A549 (cell line): ENCODE measurements around the gene PTPN22. TPM values are rescaled to one million over a fixed set of nuclear protein-coding genes. Genes with fewer than 3 reads are reported as not detected.
A peak's percentile ranks its signal among the peaks of the same experiment; 100 is the strongest.

ENCODE experiments used
- ATAC-seq, 2 experiments: fragments of 200-7000 bp in 1 of 2; fragments of >200 bp in 1 of 2; cut with Nextera tagmentation in 1 of 2; cut with Tn5 transposase in 1 of 2; 3 replicates each; pipeline versions ENCODE4 v1.8.0 to v1.9.1; 2018 to 2020; ENCODE audit warnings: mild to moderate bottlenecking in 1 of 2, moderate library complexity in 1 of 2
- CTCF ChIA-PET: fragments of 300-600 bp; sonication (Branson Sonifier 250); formaldehyde crosslinking; extraction: SDS; loops from one replicate; lab custom pipeline; 2021; ENCODE audit warnings: antibody characterized with exemption, inconsistent platforms; lab: Yijun Ruan, JAX
- POLR2A ChIA-PET: fragments of 350-600 bp; formaldehyde crosslinking; extraction: SDS; loops from one replicate; lab custom pipeline; 2021; ENCODE audit warnings: antibody characterized with exemption, inconsistent platforms; lab: Yijun Ruan, JAX
- DNase-seq, 2 experiments: peaks; one replicate each; pipeline versions ENCODE4 v3.0.0 to v3.0.0-alpha.2; 2011 to 2016; ENCODE audit warnings: low read depth in 1 of 2, low spot score in 1 of 2
- FAIRE-seq: peaks from 2 replicates; lab custom pipeline; 2011; peaks lifted over from hg19 to GRCh38; lab: Jason Lieb, UNC
- H3K27ac ChIP-seq, 2 experiments: fragments of >200 bp; sonication (Bioruptor Twin); formaldehyde crosslinking; 3 replicates each; pipeline ENCODE4 v1.5.1; 2016 to 2017
- H3K4me1 ChIP-seq: fragments of >200 bp; sonication (Bioruptor Twin); formaldehyde crosslinking; 3 replicates; pipeline ENCODE4 v1.6.1; 2016
- H3K4me2 ChIP-seq: fragments of >200 bp; sonication (Bioruptor Twin); formaldehyde crosslinking; 3 replicates; pipeline ENCODE4 v1.6.1; 2016
- H3K4me3 ChIP-seq: fragments of >200 bp; sonication (Bioruptor Twin); formaldehyde crosslinking; 3 replicates; pipeline ENCODE4 v1.5.1; 2016
- H3K9me3 ChIP-seq: fragments of >200 bp; sonication (Bioruptor Twin); formaldehyde crosslinking; 3 replicates; pipeline ENCODE4 v1.6.1; 2016
- CBX8 ChIP-seq: fragments of 200-600 bp; sonication (generic); IDR thresholded peaks from 2 replicates; pipeline ENCODE4 v1.6.1; 2016
- CEBPB ChIP-seq, 2 experiments: fragments of >200 bp in 1 of 2; sonication (Bioruptor Twin) in 1 of 2; formaldehyde crosslinking in 1 of 2; IDR thresholded peaks; 2 replicates each; pipeline ENCODE4 v1.6.1; 2012 to 2016
- CHD2 ChIP-seq: fragments of 150-350 bp; IDR thresholded peaks from 2 replicates; pipeline ENCODE4 v1.6.1; 2014; ENCODE audit warnings: low read length; ENCODE audit not compliant: partially characterized antibody
- EHF ChIP-seq: fragments of 250-450 bp; sonication (Bioruptor Pico); IDR thresholded peaks from 2 replicates; pipeline ENCODE4 v1.5.0; 2020; ENCODE audit warnings: mild to moderate bottlenecking
- EP300 ChIP-seq, 2 experiments: fragments of >200 bp; sonication (Bioruptor Twin); formaldehyde crosslinking; IDR thresholded peaks; 2 replicates in 1 of 2; 3 replicates in 1 of 2; pipeline ENCODE4 v1.6.1; 2016 to 2017
- FOSL2 ChIP-seq, 2 experiments: fragments of 450-650 bp in 1 of 2; fragments of >200 bp in 1 of 2; sonication (Bioruptor Twin) in 1 of 2; formaldehyde crosslinking; IDR thresholded peaks; 2 replicates each; pipeline versions ENCODE4 v1.5.0 to v1.6.1; 2016 to 2020; ENCODE audit warnings: mild to moderate bottlenecking in 1 of 2, moderate library complexity in 1 of 2
- GATA3 ChIP-seq: IDR thresholded peaks from 2 replicates; pipeline ENCODE4 v1.6.1; 2012; ENCODE audit warnings: borderline replicate concordance
- HDAC2 ChIP-seq: fragments of 200-600 bp; sonication (generic); IDR thresholded peaks from 2 replicates; pipeline ENCODE4 v1.6.1; 2016
- HOXB13 ChIP-seq: fragments of 250-450 bp; sonication (Bioruptor Pico); IDR thresholded peaks from 2 replicates; pipeline ENCODE4 v1.5.0; 2020; ENCODE audit warnings: low read depth, mild to moderate bottlenecking, moderate library complexity
- JUN ChIP-seq, 2 experiments: fragments of >200 bp; sonication (Bioruptor Twin); formaldehyde crosslinking; IDR thresholded peaks; 2 replicates in 1 of 2; 3 replicates in 1 of 2; pipeline ENCODE4 v1.6.1; 2016 to 2017
- JUNB ChIP-seq: fragments of >200 bp; sonication (Bioruptor Twin); formaldehyde crosslinking; IDR thresholded peaks from 2 replicates; pipeline ENCODE4 v1.6.1; 2016
- MYC ChIP-seq: IDR thresholded peaks from 2 replicates; pipeline ENCODE4 v1.6.1; 2012; ENCODE audit warnings: mild to moderate bottlenecking, inconsistent platforms, low read length, improper control_type of control experiment, borderline replicate concordance
- NFE2L2 ChIP-seq: fragments of 150-350 bp; conservative IDR thresholded peaks from 2 replicates; pipeline ENCODE4 v1.6.1; 2014; ENCODE audit warnings: low read length
- PHF8 ChIP-seq: fragments of 200-600 bp; sonication (generic); IDR thresholded peaks from 2 replicates; pipeline ENCODE4 v1.6.1; 2016; ENCODE audit warnings: low read depth, mild to moderate bottlenecking, antibody characterized with exemption, moderate library complexity, borderline replicate concordance
- POLR2A ChIP-seq: IDR thresholded peaks from 2 replicates; pipeline ENCODE4 v1.6.1; 2012; ENCODE audit warnings: mild to moderate bottlenecking, low read length
- POLR2AphosphoS2 ChIP-seq: conservative IDR thresholded peaks from 2 replicates; pipeline ENCODE4 v1.6.1; 2012; ENCODE audit warnings: low read length, improper control_type of control experiment, inconsistent platforms
- RAD21 ChIP-seq, 2 experiments: fragments of >200 bp in 1 of 2; sonication (Bioruptor Twin) in 1 of 2; formaldehyde crosslinking in 1 of 2; IDR thresholded peaks in 1 of 2; conservative IDR thresholded peaks in 1 of 2; 2 replicates in 1 of 2; 3 replicates in 1 of 2; pipeline ENCODE4 v1.6.1; 2012 to 2018; ENCODE audit warnings: inconsistent platforms in 1 of 2
- RFX5 ChIP-seq: fragments of 450-650 bp; IDR thresholded peaks from 2 replicates; pipeline ENCODE4 v1.7.1; 2014; ENCODE audit warnings: antibody characterized with exemption, mild to moderate bottlenecking, moderate library complexity
- TFCP2L1 ChIP-seq: fragments of 250-450 bp; sonication (Bioruptor Pico); IDR thresholded peaks from 2 replicates; pipeline ENCODE4 v1.5.0; 2021; ENCODE audit warnings: mild to moderate bottlenecking
- TP53 ChIP-seq: fragments of 250-450 bp; sonication (Bioruptor Pico); IDR thresholded peaks from 2 replicates; pipeline ENCODE4 v1.5.0; 2021; ENCODE audit warnings: mild to moderate bottlenecking, moderate library complexity
- ZFP36 ChIP-seq: fragments of 450-650 bp; IDR thresholded peaks from 2 replicates; pipeline ENCODE4 v1.6.1; 2014; ENCODE audit warnings: borderline replicate concordance; ENCODE audit not compliant: partially characterized antibody
- ZSCAN20 ChIP-seq: fragments of 250-450 bp; sonication (Bioruptor Pico); IDR thresholded peaks from 2 replicates; pipeline ENCODE4 v1.8.0; 2022; ENCODE audit warnings: mild to moderate bottlenecking, moderate library complexity
- WGBS: methylation state at CpG from one replicate; pipeline ENCODE4 v1.1.6; 2017; ENCODE audit errors: missing lambda C conversion rate; 5-methylcytosine and 5-hydroxymethylcytosine counted together
- polyA plus RNA-seq, 4 experiments: library from polyadenylated mRNA; depleted of rRNA in 3 of 4; stranded (reverse); fragments of >200 nt; fragmentation: RNase III in 1 of 4; extraction: RNeasy Plus Mini Kit Qiagen cat#74134 plus additional on column Dnase treatment in 1 of 4; gene quantifications; 2 replicates in 3 of 4; 3 replicates in 1 of 4; pipeline ENCODE4 v1.2.3, GENCODE V29; 2011 to 2017
- TF ChIP-seq, protein P1 (sequence below): fragments of 200-600 bp; sonication (generic); IDR thresholded peaks from 2 replicates; pipeline ENCODE4 v1.6.1; 2016; ENCODE audit warnings: antibody characterized with exemption, mild to moderate bottlenecking, moderate library complexity
- TF ChIP-seq, protein P2 (sequence below): IDR thresholded peaks from 2 replicates; pipeline ENCODE4 v1.6.1; 2012
- TF ChIP-seq, protein P3 (sequence below): IDR thresholded peaks from 2 replicates; pipeline ENCODE4 v1.6.1; 2012; ENCODE audit warnings: low read depth, borderline replicate concordance
- TF ChIP-seq, protein P4 (sequence below): fragments of 250-450 bp; sonication (Bioruptor Pico); IDR thresholded peaks from 2 replicates; pipeline ENCODE4 v1.5.0; 2020; ENCODE audit warnings: low read depth, mild to moderate bottlenecking, moderate library complexity

Gene PTPN22
- polyA plus RNA-seq, 2 of the 4 experiments (the other 2 are of a cell fraction) = not detected

DNA sequence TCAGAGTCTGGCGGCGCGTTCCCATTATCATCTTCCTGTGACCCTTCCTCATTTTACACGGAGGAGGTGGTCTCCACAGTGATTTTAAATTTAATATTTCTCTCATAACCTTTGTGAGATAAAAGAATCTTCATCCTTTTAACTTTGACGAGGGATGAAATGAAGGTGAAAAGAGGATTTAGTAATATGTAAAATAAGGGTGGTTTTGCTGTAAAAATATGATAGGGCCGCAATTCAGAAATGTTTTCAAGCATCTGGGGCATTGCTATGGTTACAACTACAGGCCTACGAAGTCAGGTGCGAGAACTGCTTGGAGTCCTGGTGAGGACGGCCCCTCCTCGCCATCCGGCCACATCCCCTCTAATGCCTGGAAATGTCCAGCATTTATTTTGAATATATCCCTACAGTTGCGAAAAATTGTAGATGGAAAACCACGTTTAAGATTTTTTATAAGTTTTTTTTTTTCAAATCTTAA, 58.8 kb downstream of the PTPN22 start:
- H3K4me3 ChIP-seq = peak overlapping the region; percentile 47
- H3K27ac ChIP-seq = peak overlapping the region; percentile 88 to 89
- H3K9me3 ChIP-seq = no peaks in the 10 kb centered on the region
- POLR2A ChIA-PET = interaction anchor here (0.8 to 1.1 kb wide), 4 partner anchors 53 to 857 kb away, joined by 3 to 8 read pairs (median 5); partner anchors contain the start of genes PHTF1 and SLC16A1
- ATAC-seq (no peak), DNase-seq (no peak), FAIRE-seq (no peak)
- TF ChIP-seq PHF8 (peak; percentile 23; the same call in 1 of the 2 replicates), HDAC2 (no peak), CEBPB (IDR thresholded peaks at IDR 0.05) (no peak), POLR2A (no peak), RFX5 (no peak), HOXB13 (no peak), TP53 (no peak), CHD2 (no peak), JUN (IDR thresholded peaks at IDR 0.05) (0 out of 5 replicates have a peak, but pooled peaks of 1 of the 2 experiments have one; percentile 3), JUNB (no peak), RAD21 (conservative IDR thresholded peaks at IDR 0.05 in 1 of 2, IDR thresholded peaks at IDR 0.05 in 1 of 2) (no peak)
- TF ChIP-seq, protein P1, sequence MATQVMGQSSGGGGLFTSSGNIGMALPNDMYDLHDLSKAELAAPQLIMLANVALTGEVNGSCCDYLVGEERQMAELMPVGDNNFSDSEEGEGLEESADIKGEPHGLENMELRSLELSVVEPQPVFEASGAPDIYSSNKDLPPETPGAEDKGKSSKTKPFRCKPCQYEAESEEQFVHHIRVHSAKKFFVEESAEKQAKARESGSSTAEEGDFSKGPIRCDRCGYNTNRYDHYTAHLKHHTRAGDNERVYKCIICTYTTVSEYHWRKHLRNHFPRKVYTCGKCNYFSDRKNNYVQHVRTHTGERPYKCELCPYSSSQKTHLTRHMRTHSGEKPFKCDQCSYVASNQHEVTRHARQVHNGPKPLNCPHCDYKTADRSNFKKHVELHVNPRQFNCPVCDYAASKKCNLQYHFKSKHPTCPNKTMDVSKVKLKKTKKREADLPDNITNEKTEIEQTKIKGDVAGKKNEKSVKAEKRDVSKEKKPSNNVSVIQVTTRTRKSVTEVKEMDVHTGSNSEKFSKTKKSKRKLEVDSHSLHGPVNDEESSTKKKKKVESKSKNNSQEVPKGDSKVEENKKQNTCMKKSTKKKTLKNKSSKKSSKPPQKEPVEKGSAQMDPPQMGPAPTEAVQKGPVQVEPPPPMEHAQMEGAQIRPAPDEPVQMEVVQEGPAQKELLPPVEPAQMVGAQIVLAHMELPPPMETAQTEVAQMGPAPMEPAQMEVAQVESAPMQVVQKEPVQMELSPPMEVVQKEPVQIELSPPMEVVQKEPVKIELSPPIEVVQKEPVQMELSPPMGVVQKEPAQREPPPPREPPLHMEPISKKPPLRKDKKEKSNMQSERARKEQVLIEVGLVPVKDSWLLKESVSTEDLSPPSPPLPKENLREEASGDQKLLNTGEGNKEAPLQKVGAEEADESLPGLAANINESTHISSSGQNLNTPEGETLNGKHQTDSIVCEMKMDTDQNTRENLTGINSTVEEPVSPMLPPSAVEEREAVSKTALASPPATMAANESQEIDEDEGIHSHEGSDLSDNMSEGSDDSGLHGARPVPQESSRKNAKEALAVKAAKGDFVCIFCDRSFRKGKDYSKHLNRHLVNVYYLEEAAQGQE = no peak
- WGBS = 27% methylated on average over 13 of the region's 13 CpGs
- CTCF ChIA-PET = no interaction called here
- peaks cover 20% of the 10 kb centered on the region; the same call in 2 of the 3 replicates for H3K4me1 ChIP-seq
- peak overlapping the region; percentile 84 for H3K4me2 ChIP-seq

DNA sequence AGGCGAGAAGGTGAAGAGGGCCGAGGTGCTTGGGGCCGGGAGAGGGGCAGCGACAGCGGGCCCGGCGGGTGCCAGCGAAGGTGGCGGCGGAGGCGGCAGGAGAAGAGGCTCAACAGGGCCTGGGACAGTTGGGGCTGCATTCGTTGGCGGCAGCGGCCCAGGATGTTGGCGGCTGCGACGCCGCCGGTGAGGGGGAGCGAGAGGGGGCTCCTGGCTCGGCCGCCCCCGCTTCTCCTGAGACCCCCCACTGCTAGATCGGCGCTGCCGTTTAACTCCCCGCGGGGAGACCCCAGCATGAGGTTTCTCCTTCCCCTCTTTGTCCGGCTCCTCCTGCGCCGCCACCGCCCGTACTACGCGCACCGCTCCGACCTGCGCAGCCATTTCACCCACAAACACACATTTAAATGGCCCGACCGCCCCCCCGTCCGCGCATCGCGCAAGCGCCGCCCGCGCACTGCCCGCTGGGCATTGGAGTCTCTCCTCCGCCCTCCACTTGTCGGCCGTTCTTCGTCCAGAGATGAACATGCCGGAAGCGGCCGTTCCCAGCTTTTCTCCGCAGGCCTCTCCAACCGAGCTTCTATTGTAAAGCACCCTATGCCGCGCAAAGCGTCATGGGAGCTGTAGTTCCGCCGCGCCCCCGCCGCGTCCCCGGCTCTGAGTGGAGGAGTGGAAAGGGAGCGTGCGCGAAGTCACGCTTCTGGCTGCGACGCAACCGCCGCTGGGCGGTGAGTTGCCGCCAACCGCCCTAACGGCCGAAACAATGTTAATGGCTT, 59.4 kb downstream of the PTPN22 start, which contains the start of gene RSBN1:
Gene RSBN1, minus strand, starts transcription at position 589 of the 773 bp plus-strand sequence. Its CDS starts 64 bp downstream, at position 525.
- peak within 1 kb of the TSS; percentile 90 for H3K4me3 ChIP-seq
- 2% methylated on average over 40 of the region's 82 CpGs for WGBS
- peak; percentile 85 to 98 for DNase-seq
- CTCF ChIA-PET = interaction anchor here (1.2 to 1.3 kb wide), 2 partner anchors 53 to 134 kb away, joined by 3 to 4 read pairs; no protein-coding TSS in a partner anchor
- no peaks in the 10 kb centered on the region for H3K9me3 ChIP-seq
- ATAC-seq = peak; percentile 98 to 99
- no peak for FAIRE-seq
- POLR2A ChIA-PET = interaction anchor here (0.6 to 1.1 kb wide), 5 partner anchors 52 to 856 kb away, joined by 3 to 8 read pairs (median 5); partner anchors contain the start of genes PHTF1 and SLC16A1
- peak within 1 kb of the TSS; percentile 84 for H3K4me2 ChIP-seq
- H3K27ac ChIP-seq = peak within 1 kb of the TSS; percentile 89 to 97
- peaks cover 20% of the 10 kb centered on the region; the same call in 2 of the 3 replicates for H3K4me1 ChIP-seq
- TF ChIP-seq POLR2A = peak; percentile 82
- TF ChIP-seq, protein P1 = no peak
- TF ChIP-seq MYC = peak; percentile 32; the same call in 1 of the 2 replicates
- TF ChIP-seq TFCP2L1 = no peak
- no peak for TF ChIP-seq ZFP36
- TF ChIP-seq FOSL2 (IDR thresholded peaks at IDR 0.05) = no peak
- no peak for TF ChIP-seq FOSL2 (CRISPR knock-in tag; IDR thresholded peaks at IDR 0.05)
- TF ChIP-seq, protein P2, sequence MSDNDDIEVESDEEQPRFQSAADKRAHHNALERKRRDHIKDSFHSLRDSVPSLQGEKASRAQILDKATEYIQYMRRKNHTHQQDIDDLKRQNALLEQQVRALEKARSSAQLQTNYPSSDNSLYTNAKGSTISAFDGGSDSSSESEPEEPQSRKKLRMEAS = peak; percentile 91
- no peak for TF ChIP-seq ZSCAN20 (CRISPR knock-in tag)
- peak; percentile 64 to 72; a peak in 2 of 5 replicates for TF ChIP-seq JUN (IDR thresholded peaks at IDR 0.05)
- no peak for TF ChIP-seq EHF
- TF ChIP-seq GATA3 = peak; percentile 31; the same call in 1 of the 2 replicates
- no peak for TF ChIP-seq CBX8
- TF ChIP-seq RFX5 = no peak
- TF ChIP-seq, protein P3, sequence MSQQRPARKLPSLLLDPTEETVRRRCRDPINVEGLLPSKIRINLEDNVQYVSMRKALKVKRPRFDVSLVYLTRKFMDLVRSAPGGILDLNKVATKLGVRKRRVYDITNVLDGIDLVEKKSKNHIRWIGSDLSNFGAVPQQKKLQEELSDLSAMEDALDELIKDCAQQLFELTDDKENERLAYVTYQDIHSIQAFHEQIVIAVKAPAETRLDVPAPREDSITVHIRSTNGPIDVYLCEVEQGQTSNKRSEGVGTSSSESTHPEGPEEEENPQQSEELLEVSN = peak; percentile 92
- TF ChIP-seq NFE2L2 = no peak
- TF ChIP-seq PHF8 = peak; percentile 69
- no peak for TF ChIP-seq HOXB13
- no peak for TF ChIP-seq HDAC2
- no peak for TF ChIP-seq POLR2AphosphoS2
- TF ChIP-seq, protein P4, sequence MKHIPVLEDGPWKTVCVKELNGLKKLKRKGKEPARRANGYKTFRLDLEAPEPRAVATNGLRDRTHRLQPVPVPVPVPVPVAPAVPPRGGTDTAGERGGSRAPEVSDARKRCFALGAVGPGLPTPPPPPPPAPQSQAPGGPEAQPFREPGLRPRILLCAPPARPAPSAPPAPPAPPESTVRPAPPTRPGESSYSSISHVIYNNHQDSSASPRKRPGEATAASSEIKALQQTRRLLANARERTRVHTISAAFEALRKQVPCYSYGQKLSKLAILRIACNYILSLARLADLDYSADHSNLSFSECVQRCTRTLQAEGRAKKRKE = no peak
- no peak for TF ChIP-seq EP300 (IDR thresholded peaks at IDR 0.05)
- TF ChIP-seq RAD21 (conservative IDR thresholded peaks at IDR 0.05 in 1 of 2, IDR thresholded peaks at IDR 0.05 in 1 of 2) = no peak
